HUES48 (cell line): ENCODE measurements around the gene OR10H3.

Experiments
- H3K27ac ChIP-seq: one replicate; pipeline ENCODE4 v1.7.0; 2013; ENCODE audit warnings: low read depth, low read length, inconsistent platforms
- H3K27me3 ChIP-seq: 2 replicates; pipeline ENCODE4 v1.6.1; 2013; ENCODE audit warnings: mild to moderate bottlenecking, low read length; ENCODE audit not compliant: control insufficient read depth, insufficient read depth
- H3K36me3 ChIP-seq: 2 replicates; pipeline ENCODE4 v1.6.1; 2013; ENCODE audit warnings: low read length; ENCODE audit not compliant: control insufficient read depth, insufficient read depth
- H3K4me1 ChIP-seq: 2 replicates; pipeline ENCODE4 v1.6.1; 2013; ENCODE audit warnings: mild to moderate bottlenecking, low read length; ENCODE audit not compliant: control insufficient read depth, insufficient read depth
- H3K4me3 ChIP-seq: 2 replicates; pipeline ENCODE4 v1.5.1; 2013; ENCODE audit warnings: mild to moderate bottlenecking, low read depth, low read length
- H3K9ac ChIP-seq: 2 replicates; pipeline ENCODE4 v1.6.1; 2013; ENCODE audit warnings: mild to moderate bottlenecking, low read depth, low read length, moderate library complexity
- H3K9me3 ChIP-seq: 2 replicates; pipeline ENCODE4 v1.6.1; 2013; ENCODE audit warnings: low read length; ENCODE audit not compliant: control insufficient read depth, insufficient read depth

OR10H3 gene

GRCh38 chr19:15737722-15738121 lies at the start of gene OR10H3:
Gene OR10H3 (plus strand): TSS chr19:15737985. CDS start chr19:15741393, 3,408 bp downstream.
- H3K9ac ChIP-seq = no peak within 1 kb of the TSS
- peaks cover 85% of the 10 kb centered on the region for H3K9me3 ChIP-seq
- no peaks in the 10 kb centered on the region for H3K27me3 ChIP-seq
- H3K4me1 ChIP-seq = no peaks in the 10 kb centered on the region
- H3K36me3 ChIP-seq = no peaks in the 10 kb centered on the region
- no peak within 1 kb of the TSS for H3K27ac ChIP-seq
- H3K4me3 ChIP-seq = no peak within 1 kb of the TSS

GRCh38 chr19:15696654-15697194 lies 41.1 kb upstream of the OR10H3 start:
- Histone ChIP-seq H3K4me1 (no peaks in the 10 kb centered on the region), H3K9me3 (peaks cover 74% of the 10 kb centered on the region), H3K9ac (no peak overlapping the region), H3K27ac (no peak overlapping the region), H3K27me3 (no peaks in the 10 kb centered on the region), H3K36me3 (no peaks in the 10 kb centered on the region), H3K4me3 (no peak overlapping the region)

- no peaks in the 10 kb centered on the region for H3K36me3 ChIP-seq
- H3K27ac ChIP-seq = no peak overlapping the region
- H3K27me3 ChIP-seq = no peaks in the 10 kb centered on the region
- no peak overlapping the region for H3K9ac ChIP-seq
- peaks cover 75% of the 10 kb centered on the region for H3K9me3 ChIP-seq
- no peak overlapping the region for H3K4me3 ChIP-seq
- H3K4me1 ChIP-seq = no peaks in the 10 kb centered on the region
These were observed 35.8 kb upstream of the OR10H3 start for GRCh38 chr19:15701757-15702533.

GRCh38 chr19:15702534-15702930 lies 35.3 kb upstream of the OR10H3 start:
- Histone ChIP-seq H3K36me3 (no peaks in the 10 kb centered on the region), H3K27ac (no peak overlapping the region), H3K4me1 (no peaks in the 10 kb centered on the region), H3K4me3 (no peak overlapping the region), H3K9ac (no peak overlapping the region), H3K27me3 (no peaks in the 10 kb centered on the region), H3K9me3 (peaks cover 70% of the 10 kb centered on the region)

GRCh38 chr19:15714638-15715037 lies 23.1 kb upstream of the OR10H3 start:
- no peaks in the 10 kb centered on the region for H3K27me3 ChIP-seq
- H3K4me1 ChIP-seq = no peaks in the 10 kb centered on the region
- H3K27ac ChIP-seq = no peak overlapping the region
- H3K4me3 ChIP-seq = no peak overlapping the region
- peaks cover 83% of the 10 kb centered on the region for H3K9me3 ChIP-seq
- no peaks in the 10 kb centered on the region for H3K36me3 ChIP-seq
- no peak overlapping the region for H3K9ac ChIP-seq

GRCh38 chr19:15715642-15716041 lies 22.1 kb upstream of the OR10H3 start:
- Histone ChIP-seq H3K4me3 (no peak overlapping the region), H3K9ac (no peak overlapping the region), H3K9me3 (peaks cover 83% of the 10 kb centered on the region), H3K4me1 (no peaks in the 10 kb centered on the region), H3K27ac (no peak overlapping the region), H3K27me3 (no peaks in the 10 kb centered on the region), H3K36me3 (no peaks in the 10 kb centered on the region)

GRCh38 chr19:15717809-15718208 lies 20.0 kb upstream of the OR10H3 start:
- Histone ChIP-seq H3K36me3 (no peaks in the 10 kb centered on the region), H3K4me3 (no peak overlapping the region), H3K9me3 (peaks cover 83% of the 10 kb centered on the region), H3K27ac (no peak overlapping the region), H3K27me3 (no peaks in the 10 kb centered on the region), H3K9ac (no peak overlapping the region), H3K4me1 (no peaks in the 10 kb centered on the region)

- Histone ChIP-seq H3K27ac (no peak overlapping the region), H3K4me3 (no peak overlapping the region), H3K4me1 (no peaks in the 10 kb centered on the region), H3K27me3 (no peaks in the 10 kb centered on the region), H3K9me3 (peaks cover 86% of the 10 kb centered on the region), H3K36me3 (no peaks in the 10 kb centered on the region), H3K9ac (no peak overlapping the region)
These were observed 16.5 kb upstream of the OR10H3 start for GRCh38 chr19:15721268-15721667.

- H3K27me3 ChIP-seq = no peaks in the 10 kb centered on the region
These were observed 14.8 kb upstream of the OR10H3 start for GRCh38 chr19:15722956-15723355.

GRCh38 chr19:15727724-15728123 lies 10.1 kb upstream of the OR10H3 start, which contains the start of gene OR10H2:
Gene OR10H2 (plus strand): TSS chr19:15728024. CDS start chr19:15728044, 20 bp downstream.
- H3K27me3 ChIP-seq = no peaks in the 10 kb centered on the region

More at GRCh38 chr19:15722956-15723355, 14.8 kb upstream of the OR10H3 start:
- Histone ChIP-seq H3K9ac (no peak overlapping the region), H3K9me3 (peaks cover 79% of the 10 kb centered on the region), H3K36me3 (no peaks in the 10 kb centered on the region), H3K4me3 (no peak overlapping the region), H3K27ac (no peak overlapping the region), H3K4me1 (no peaks in the 10 kb centered on the region)

GRCh38 chr19:15730538-15730937 lies 7.2 kb upstream of the OR10H3 start:
- Histone ChIP-seq H3K9ac (no peak overlapping the region), H3K4me3 (no peak overlapping the region), H3K4me1 (no peaks in the 10 kb centered on the region), H3K36me3 (no peaks in the 10 kb centered on the region), H3K9me3 (peaks cover 90% of the 10 kb centered on the region), H3K27ac (no peak overlapping the region), H3K27me3 (no peaks in the 10 kb centered on the region)

More at GRCh38 chr19:15727724-15728123, 10.1 kb upstream of the OR10H3 start, which contains the start of gene OR10H2:
- no peak within 1 kb of the TSS for H3K27ac ChIP-seq
- H3K4me3 ChIP-seq = no peak within 1 kb of the TSS
- H3K9ac ChIP-seq = no peak within 1 kb of the TSS
- H3K36me3 ChIP-seq = no peaks in the 10 kb centered on the region
- peaks cover 80% of the 10 kb centered on the region for H3K9me3 ChIP-seq
- no peaks in the 10 kb centered on the region for H3K4me1 ChIP-seq
